GM12878 (cell line): ENCODE measurements around the gene ACSF2. TPM values are rescaled to one million over a fixed set of nuclear protein-coding genes. Genes with fewer than 3 reads are reported as not detected.

Experiments used
- ATAC-seq: fragments of 200-7000 bp; cut with Tn5 transposase; 3 replicates; pipeline ENCODE4 v1.9.1; 2020; ENCODE audit warnings: mild to moderate bottlenecking, moderate library complexity
- BruUV-seq: library from RNA; stranded (reverse); fragments of 400-500 nt; replicated peaks from 2 replicates; lab custom pipeline; 2021; lab: Mats Ljungman, UMichigan
- CTCF ChIA-PET: fragments of 300-600 bp; sonication (Branson Sonifier 250); formaldehyde crosslinking; extraction: SDS; loops from one replicate; lab custom pipeline; 2021; ENCODE audit warnings: inconsistent platforms; lab: Yijun Ruan, JAX
- POLR2A ChIA-PET: fragments of 350-600 bp; formaldehyde crosslinking; extraction: SDS; loops from one replicate; lab custom pipeline; 2021; ENCODE audit warnings: inconsistent platforms; lab: Charles Lee
- RAD21 ChIA-PET: fragments of 300-600 bp; sonication (Branson Sonifier 250); formaldehyde crosslinking; loops from one replicate; lab custom pipeline; 2023; ENCODE audit warnings: antibody characterized with exemption; ENCODE audit not compliant: unreplicated experiment; lab: Charles Lee
- SMC1A ChIA-PET: fragments of 300-600 bp; sonication (Branson Sonifier 250); formaldehyde crosslinking; loops from one replicate; lab custom pipeline; 2023; ENCODE audit not compliant: unreplicated experiment, uncharacterized antibody; lab: Charles Lee
- DNase-seq: peaks from one replicate; pipeline ENCODE4 v3.0.0-alpha.2; 2011; ENCODE audit warnings: low read depth, low spot score
- FAIRE-seq: peaks from 3 replicates; lab custom pipeline; 2011; peaks lifted over from hg19 to GRCh38; lab: Jason Lieb, UNC
- H2AFZ ChIP-seq: 2 replicates; pipeline ENCODE4 v1.6.0; 2011; ENCODE audit warnings: low read depth, low read length, control low read depth; ENCODE audit not compliant: control insufficient read depth
- H3K27ac ChIP-seq: 2 replicates; pipeline ENCODE4 v1.5.1; 2011; ENCODE audit warnings: control low read depth; ENCODE audit not compliant: control insufficient read depth, insufficient read depth
- H3K27me3 ChIP-seq, 2 experiments: replicated peaks in 1 of 2; 2 replicates each; pipeline versions ENCODE4 v1.6.0 to v1.6.1; 2011; ENCODE audit warnings: low read length in 1 of 2; ENCODE audit not compliant: control insufficient read depth in 2 of 2, insufficient read depth in 2 of 2
- H3K36me3 ChIP-seq, 2 experiments: 2 replicates each; pipeline ENCODE4 v1.5.1; 2011; ENCODE audit warnings: low read length in 1 of 2; ENCODE audit not compliant: control insufficient read depth in 2 of 2, insufficient read depth in 2 of 2
- H3K4me1 ChIP-seq: 2 replicates; pipeline ENCODE4 v1.6.1; 2011; ENCODE audit warnings: mild to moderate bottlenecking, low read length, moderate library complexity, mixed read lengths; ENCODE audit not compliant: control insufficient read depth, insufficient read depth
- H3K4me2 ChIP-seq: 2 replicates; pipeline ENCODE4 v1.6.0; 2011; ENCODE audit warnings: control low read depth; ENCODE audit not compliant: control insufficient read depth, insufficient read depth
- H3K4me3 ChIP-seq: fragments of 200-600 bp; sonication (generic); 2 replicates; pipeline ENCODE4 v1.5.1; 2016
- H3K79me2 ChIP-seq: 2 replicates; pipeline ENCODE4 v1.6.0; 2011; ENCODE audit warnings: low read length; ENCODE audit not compliant: control insufficient read depth, insufficient read depth
- H3K9ac ChIP-seq: 2 replicates; pipeline ENCODE4 v1.8.0; 2011; ENCODE audit warnings: low read length, control low read depth, mixed read lengths; ENCODE audit not compliant: control insufficient read depth, insufficient read depth
- H3K9me3 ChIP-seq: replicated peaks from 3 replicates; pipeline ENCODE4 v1.5.1; 2011; ENCODE audit warnings: mild to moderate bottlenecking, low read length; ENCODE audit not compliant: control insufficient read depth, insufficient read depth
- H4K20me1 ChIP-seq: 2 replicates; pipeline ENCODE4 v1.6.0; 2011; ENCODE audit not compliant: control insufficient read depth, insufficient read depth
- CREB1 ChIP-seq: IDR thresholded peaks from 2 replicates; pipeline ENCODE4 v1.6.1; 2012; ENCODE audit warnings: low read depth, mild to moderate bottlenecking, inconsistent platforms
- EED ChIP-seq: sonication (generic); IDR thresholded peaks from 2 replicates; pipeline ENCODE4 v1.6.1; 2016; ENCODE audit warnings: antibody characterized with exemption, low read depth
- ETV6 ChIP-seq, 2 experiments: fragments of 450-650 bp in 1 of 2; IDR thresholded peaks in 1 of 2; conservative IDR thresholded peaks in 1 of 2; 2 replicates each; pipeline ENCODE4 v1.6.1; 2014; ENCODE audit warnings: antibody characterized with exemption in 1 of 2, borderline replicate concordance in 1 of 2, low read depth in 1 of 2, mild to moderate bottlenecking in 1 of 2, moderate library complexity in 1 of 2
- GATAD2B ChIP-seq: fragments of 450-650 bp; conservative IDR thresholded peaks from 2 replicates; pipeline ENCODE4 v1.6.1; 2017; ENCODE audit warnings: low read depth, mild to moderate bottlenecking, moderate library complexity
- KAT2A ChIP-seq: conservative IDR thresholded peaks from 2 replicates; pipeline ENCODE4 v1.6.1; 2011; ENCODE audit warnings: low read depth, low read length; ENCODE audit not compliant: control insufficient read depth
- KLF5 ChIP-seq: fragments of 450-650 bp; IDR thresholded peaks from 2 replicates; pipeline ENCODE4 v1.6.1; 2014; ENCODE audit warnings: mild to moderate bottlenecking; ENCODE audit not compliant: partially characterized antibody
- MEF2A ChIP-seq: IDR thresholded peaks from 2 replicates; pipeline ENCODE4 v1.6.1; 2011; ENCODE audit warnings: low read depth, mild to moderate bottlenecking, low read length, moderate library complexity; ENCODE audit not compliant: insufficient read depth
- NKRF ChIP-seq: fragments of 450-650 bp; conservative IDR thresholded peaks from 2 replicates; pipeline ENCODE4 v1.6.1; 2017; ENCODE audit warnings: mild to moderate bottlenecking, moderate library complexity
- NR2F1 ChIP-seq: fragments of 450-650 bp; conservative IDR thresholded peaks from 2 replicates; pipeline ENCODE4 v1.6.1; 2017; ENCODE audit warnings: mild to moderate bottlenecking
- STAT1 ChIP-seq: fragments of 450-650 bp; conservative IDR thresholded peaks from 2 replicates; pipeline ENCODE4 v1.6.1; 2014; ENCODE audit warnings: antibody characterized with exemption, mild to moderate bottlenecking
- WGBS: methylation state at CpG from one replicate; pipeline ENCODE4 v1.1.6; 2016; ENCODE audit warnings: low lambda C conversion rate; ENCODE audit not compliant: insufficient replicate concordance, insufficient coverage; ENCODE audit errors: missing lambda C conversion rate; 5-methylcytosine and 5-hydroxymethylcytosine counted together
- in situ Hi-C: fragments of 300-500 bp; cut with MboI; formaldehyde crosslinking; loops from 9 replicates; pipeline ENCODE4 v1.14.3; 2018; ENCODE audit warnings: mixed read lengths
- intact Hi-C: fragments of 100-400 bp; cut with micrococcal nuclease; formaldehyde crosslinking; loops from one replicate; pipeline ENCODE4 v1.14.2; 2022; ENCODE audit not compliant: unreplicated experiment
- polyA plus RNA-seq, 11 experiments: library from polyadenylated mRNA; depleted of rRNA in 4 of 11; unstranded in 6 of 11; stranded (reverse) in 5 of 11; fragments of >200 nt; fragmentation: Nextera tagmentation in 4 of 11; fragmentation: Illumina TruSeq in 1 of 11; extraction: Ambion mirVana in 4 of 11; extraction: Trizol in 1 of 11; gene quantifications; 1 replicate in 1 of 11; 2 replicates in 10 of 11; pipeline versions ENCODE4 v1.2.1 to v1.2.3, GENCODE V29; 2011 to 2016; ENCODE audit warnings: inconsistent platforms in 2 of 11, missing spikeins in 2 of 11, low read depth in 1 of 11
- small RNA-seq: library from RNA; depleted of rRNA; stranded (forward); fragments of <200 nt; gene quantifications from one replicate; pipeline ENCODE3, GENCODE V24; 2014
- total RNA-seq, 4 experiments: library from RNA; depleted of rRNA in 3 of 4; stranded (reverse); fragments of >200 nt in 3 of 4; fragmentation: Illumina TruSeq in 1 of 4; extraction: Trizol in 1 of 4; gene quantifications; 2 replicates each; pipeline versions ENCODE4 v1.2.1 to v1.2.3, GENCODE V29; 2013 to 2021

The ACSF2 gene
- total and polyA plus RNA-seq, 10 of the 15 experiments (the other 5 are each of a cell fraction or from before 2014, with no cell fraction given), result 7.1 to 32.8 (median 16.8) TPM

GRCh38 chr17:50522766-50523165, 96.7 kb downstream of the ACSF2 start (continued):
- TF ChIP-seq NKRF (no peak), CREB1 (no peak), EED (no peak), KLF5 (no peak)

GRCh38 chr17:50523208-50523607, 97.2 kb downstream of the ACSF2 start:
- CTCF ChIA-PET, result interaction anchor here (0.6 kb wide), 1 partner anchor 104 kb away, joined by 3 read pairs; no protein-coding TSS in a partner anchor
- TF ChIP-seq NR2F1 (no peak), STAT1 (no peak), ETV6 (conservative IDR thresholded peaks at IDR 0.05 in 1 of 2, IDR thresholded peaks at IDR 0.05 in 1 of 2; ENCODE audit: borderline replicate concordance in 1 of 2, low read depth in 1 of 2) (no peak), GATAD2B (no peak), MEF2A (no peak), KAT2A (no peak)
- TF ChIP-seq, all 136 proteins: peak for 0
- Histone ChIP-seq H3K9ac (no peak overlapping the region), H3K79me2 (no peaks in the 10 kb centered on the region), H3K36me3 (no peaks in the 10 kb centered on the region), H4K20me1 (no peaks in the 10 kb centered on the region), H3K4me3 (no peak overlapping the region), H2AFZ (no peak overlapping the region), H3K9me3 (no peaks in the 10 kb centered on the region), H3K27me3 (peaks cover 0 to 1% of the 10 kb centered on the region in 2 experiments; a peak in 1 of 4 replicates), H3K4me2 (no peak overlapping the region), H3K4me1 (no peaks in the 10 kb centered on the region), H3K27ac (no peak overlapping the region)
- POLR2A ChIA-PET, result no interaction called here
- no TSS peak for BruUV-seq
- ATAC-seq (no peak), DNase-seq (no peak), FAIRE-seq (no peak)
- in situ Hi-C loops (no loop called here), intact Hi-C loops (no loop called here)
- RAD21 ChIA-PET, result no interaction called here
- 44% methylated on average over 2 of the region's 2 CpGs for WGBS
- SMC1A ChIA-PET, result no interaction called here

Small RNA genes lying within 50 kb of the gene (small RNA-seq; reads per million reads assigned to genes)
- gene RF00019, result not detected

Other genes with a start within 250 kb of the ACSF2 start
Only the 7 nearest of the 13 such genes appear.
- 19.0 and 20.6 TPM in 2 replicates for gene XYLT2, start 80.1 kb upstream of the ACSF2 start, total RNA-seq (2014; rRNA removed)
- 5.9 and 7.2 TPM in 2 replicates for gene XYLT2, start 80.1 kb upstream of the ACSF2 start, total RNA-seq (2014; rRNA removed; fragmentation: Illumina TruSeq; extraction: Trizol)
- gene XYLT2, start 80.1 kb upstream of the ACSF2 start, total RNA-seq (2021), result 19.0 and 20.1 TPM in 2 replicates
- 7.6 and 17.0 TPM in 2 replicates for gene XYLT2, start 80.1 kb upstream of the ACSF2 start, polyA plus RNA-seq (2011; rRNA removed)
- 1.9 and 5.8 TPM in 2 replicates for gene XYLT2, start 80.1 kb upstream of the ACSF2 start, polyA plus RNA-seq (2014; fragmentation: Illumina TruSeq; extraction: Trizol)
- 1 to 10 TPM in 1 of 2 experiments, under 1 TPM in 1; 0.82 to 1.5 TPM for gene XYLT2, start 80.1 kb upstream of the ACSF2 start, polyA plus RNA-seq (2014; fragmentation: Nextera tagmentation; extraction: Ambion mirVana)
- gene XYLT2, start 80.1 kb upstream of the ACSF2 start, polyA plus RNA-seq (2014; rRNA removed), result 15.3 and 17.9 TPM in 2 replicates
- gene XYLT2, start 80.1 kb upstream of the ACSF2 start, polyA plus RNA-seq (2016; fragmentation: Nextera tagmentation; extraction: Ambion mirVana), result 10 to 100 TPM; 11.2 to 14.7 TPM
- gene MRPL27, start 53.0 kb upstream of the ACSF2 start, total RNA-seq (2014; rRNA removed), result 79.4 and 88.6 TPM in 2 replicates
- 104 TPM in 2 replicates for gene MRPL27, start 53.0 kb upstream of the ACSF2 start, total RNA-seq (2014; rRNA removed; fragmentation: Illumina TruSeq; extraction: Trizol)
- gene MRPL27, start 53.0 kb upstream of the ACSF2 start, total RNA-seq (2021), result 83.0 and 87.9 TPM in 2 replicates
- 109 and 154 TPM in 2 replicates for gene MRPL27, start 53.0 kb upstream of the ACSF2 start, polyA plus RNA-seq (2011; rRNA removed)
- gene MRPL27, start 53.0 kb upstream of the ACSF2 start, polyA plus RNA-seq (2014; fragmentation: Illumina TruSeq; extraction: Trizol), result 95.2 and 101 TPM in 2 replicates
- 100 to 1,000 TPM; 380 to 390 TPM for gene MRPL27, start 53.0 kb upstream of the ACSF2 start, polyA plus RNA-seq (2014; fragmentation: Nextera tagmentation; extraction: Ambion mirVana)
- 102 and 109 TPM in 2 replicates for gene MRPL27, start 53.0 kb upstream of the ACSF2 start, polyA plus RNA-seq (2014; rRNA removed)
- gene MRPL27, start 53.0 kb upstream of the ACSF2 start, polyA plus RNA-seq (2016; fragmentation: Nextera tagmentation; extraction: Ambion mirVana), result 100 to 1,000 TPM; 224 to 244 TPM
- gene EME1, start 53.0 kb upstream of the ACSF2 start, total RNA-seq (2014; rRNA removed), result 17.7 and 19.7 TPM in 2 replicates
- 18.1 and 20.6 TPM in 2 replicates for gene EME1, start 53.0 kb upstream of the ACSF2 start, total RNA-seq (2014; rRNA removed; fragmentation: Illumina TruSeq; extraction: Trizol)
- gene EME1, start 53.0 kb upstream of the ACSF2 start, total RNA-seq (2021), result 16.8 and 20.8 TPM in 2 replicates
- 31.3 and 31.8 TPM in 2 replicates for gene EME1, start 53.0 kb upstream of the ACSF2 start, polyA plus RNA-seq (2011; rRNA removed)
- gene EME1, start 53.0 kb upstream of the ACSF2 start, polyA plus RNA-seq (2014; fragmentation: Illumina TruSeq; extraction: Trizol), result 23.2 and 26.9 TPM in 2 replicates
- gene EME1, start 53.0 kb upstream of the ACSF2 start, polyA plus RNA-seq (2014; fragmentation: Nextera tagmentation; extraction: Ambion mirVana), result 10 to 100 TPM; 13.8 to 16.7 TPM
- gene EME1, start 53.0 kb upstream of the ACSF2 start, polyA plus RNA-seq (2014; rRNA removed), result 22.9 and 23.7 TPM in 2 replicates
- gene EME1, start 53.0 kb upstream of the ACSF2 start, polyA plus RNA-seq (2016; fragmentation: Nextera tagmentation; extraction: Ambion mirVana), result 10 to 100 TPM; 32.6 to 40.5 TPM
- gene LRRC59, start 28.7 kb upstream of the ACSF2 start, total RNA-seq (2014; rRNA removed), result 64.3 and 72.4 TPM in 2 replicates
- 49.2 and 54.2 TPM in 2 replicates for gene LRRC59, start 28.7 kb upstream of the ACSF2 start, total RNA-seq (2014; rRNA removed; fragmentation: Illumina TruSeq; extraction: Trizol)
- 79.2 and 82.2 TPM in 2 replicates for gene LRRC59, start 28.7 kb upstream of the ACSF2 start, total RNA-seq (2021)
- 34.1 and 53.4 TPM in 2 replicates for gene LRRC59, start 28.7 kb upstream of the ACSF2 start, polyA plus RNA-seq (2011; rRNA removed)
- gene LRRC59, start 28.7 kb upstream of the ACSF2 start, polyA plus RNA-seq (2014; fragmentation: Illumina TruSeq; extraction: Trizol), result 59.2 and 70.4 TPM in 2 replicates
- gene LRRC59, start 28.7 kb upstream of the ACSF2 start, polyA plus RNA-seq (2014; fragmentation: Nextera tagmentation; extraction: Ambion mirVana), result 10 to 100 TPM in 1 of 2 experiments, 1 to 10 TPM in 1; 8.8 to 17.9 TPM
- 55.7 and 63.3 TPM in 2 replicates for gene LRRC59, start 28.7 kb upstream of the ACSF2 start, polyA plus RNA-seq (2014; rRNA removed)
- 10 to 100 TPM; 75.5 to 81.2 TPM for gene LRRC59, start 28.7 kb upstream of the ACSF2 start, polyA plus RNA-seq (2016; fragmentation: Nextera tagmentation; extraction: Ambion mirVana)
- not detected in 2 replicates for gene CHAD, start 42.7 kb downstream of the ACSF2 start, total RNA-seq (2014; rRNA removed)
- not detected in 2 replicates for gene CHAD, start 42.7 kb downstream of the ACSF2 start, total RNA-seq (2014; rRNA removed; fragmentation: Illumina TruSeq; extraction: Trizol)
- gene CHAD, start 42.7 kb downstream of the ACSF2 start, total RNA-seq (2021), result not detected in 2 replicates
- not detected in 2 replicates for gene CHAD, start 42.7 kb downstream of the ACSF2 start, polyA plus RNA-seq (2011; rRNA removed)
- not detected in 2 replicates for gene CHAD, start 42.7 kb downstream of the ACSF2 start, polyA plus RNA-seq (2014; fragmentation: Illumina TruSeq; extraction: Trizol)
- gene CHAD, start 42.7 kb downstream of the ACSF2 start, polyA plus RNA-seq (2014; fragmentation: Nextera tagmentation; extraction: Ambion mirVana), result not detected
- not detected in 2 replicates for gene CHAD, start 42.7 kb downstream of the ACSF2 start, polyA plus RNA-seq (2014; rRNA removed)
- gene CHAD, start 42.7 kb downstream of the ACSF2 start, polyA plus RNA-seq (2016; fragmentation: Nextera tagmentation; extraction: Ambion mirVana), result under 1 TPM in 1 of 2 experiments, not detected in 1; 0.06 TPM
- 16.4 and 22.0 TPM in 2 replicates for gene RSAD1, start 52.6 kb downstream of the ACSF2 start, total RNA-seq (2014; rRNA removed)
- gene RSAD1, start 52.6 kb downstream of the ACSF2 start, total RNA-seq (2014; rRNA removed; fragmentation: Illumina TruSeq; extraction: Trizol), result 14.3 and 15.0 TPM in 2 replicates
- 24.2 and 26.5 TPM in 2 replicates for gene RSAD1, start 52.6 kb downstream of the ACSF2 start, total RNA-seq (2021)
- 26.2 and 28.1 TPM in 2 replicates for gene RSAD1, start 52.6 kb downstream of the ACSF2 start, polyA plus RNA-seq (2011; rRNA removed)
- 11.2 and 12.3 TPM in 2 replicates for gene RSAD1, start 52.6 kb downstream of the ACSF2 start, polyA plus RNA-seq (2014; fragmentation: Illumina TruSeq; extraction: Trizol)
- gene RSAD1, start 52.6 kb downstream of the ACSF2 start, polyA plus RNA-seq (2014; fragmentation: Nextera tagmentation; extraction: Ambion mirVana), result 1 to 10 TPM; 2.5 to 6.2 TPM
- 26.7 and 27.6 TPM in 2 replicates for gene RSAD1, start 52.6 kb downstream of the ACSF2 start, polyA plus RNA-seq (2014; rRNA removed)
- 10 to 100 TPM; 23.1 to 28.1 TPM for gene RSAD1, start 52.6 kb downstream of the ACSF2 start, polyA plus RNA-seq (2016; fragmentation: Nextera tagmentation; extraction: Ambion mirVana)
- 1.9 and 2.4 TPM in 2 replicates for gene MYCBPAP, start 82.2 kb downstream of the ACSF2 start, total RNA-seq (2014; rRNA removed)
- gene MYCBPAP, start 82.2 kb downstream of the ACSF2 start, total RNA-seq (2014; rRNA removed; fragmentation: Illumina TruSeq; extraction: Trizol), result 1.0 and 1.2 TPM in 2 replicates
- gene MYCBPAP, start 82.2 kb downstream of the ACSF2 start, total RNA-seq (2021), result 2.4 TPM in 2 replicates
- gene MYCBPAP, start 82.2 kb downstream of the ACSF2 start, polyA plus RNA-seq (2011; rRNA removed), result 0.58 and 0.92 TPM in 2 replicates
- 1.3 and 2.8 TPM in 2 replicates for gene MYCBPAP, start 82.2 kb downstream of the ACSF2 start, polyA plus RNA-seq (2014; fragmentation: Illumina TruSeq; extraction: Trizol)
- gene MYCBPAP, start 82.2 kb downstream of the ACSF2 start, polyA plus RNA-seq (2014; fragmentation: Nextera tagmentation; extraction: Ambion mirVana), result under 1 TPM; 0.23 to 0.27 TPM
- gene MYCBPAP, start 82.2 kb downstream of the ACSF2 start, polyA plus RNA-seq (2014; rRNA removed), result 2.3 and 2.7 TPM in 2 replicates
- 1 to 10 TPM; 1.7 to 1.8 TPM for gene MYCBPAP, start 82.2 kb downstream of the ACSF2 start, polyA plus RNA-seq (2016; fragmentation: Nextera tagmentation; extraction: Ambion mirVana)